GM20000 (cell line): Measurements from ENCODE around the gene HSBP1.

Experiments used
- DNase-seq: peaks from one replicate; pipeline ENCODE4 v3.0.0; 2012; ENCODE audit warnings: low spot score
- TF ChIP-seq, protein P1 (sequence below): IDR thresholded peaks from 2 replicates; pipeline ENCODE4 v1.5.1; 2012; ENCODE audit warnings: mild to moderate bottlenecking, control low read depth; ENCODE audit errors: extremely low read depth, missing control alignments

HSBP1 gene

DNA sequence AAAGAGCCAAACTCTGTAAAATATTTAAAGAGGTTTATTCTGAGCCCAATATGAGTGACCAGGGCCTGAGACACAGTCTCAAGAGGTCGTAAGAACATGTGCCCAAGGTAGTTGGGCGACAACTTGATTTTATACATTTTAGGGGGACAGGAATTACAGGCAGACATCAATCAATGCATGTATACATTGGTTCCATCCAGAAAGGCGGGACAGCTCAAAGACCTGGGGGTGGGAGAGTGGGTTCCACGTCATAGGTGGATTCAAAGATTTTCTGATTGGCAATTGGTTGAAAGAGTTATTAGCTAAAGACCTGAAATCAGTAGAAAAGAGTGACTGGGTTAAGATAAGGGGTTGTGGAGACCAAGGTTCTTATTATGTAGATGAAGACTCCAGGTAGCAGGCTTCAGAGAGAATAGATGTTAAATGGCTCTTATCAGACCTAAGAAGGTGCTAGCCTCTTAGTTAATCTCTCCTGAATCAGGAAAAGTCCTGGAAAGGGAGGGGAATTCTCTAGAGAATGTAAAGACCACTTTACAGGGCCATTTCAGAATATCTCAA lies 32.4 kb downstream of the HSBP1 start:
- TF ChIP-seq, protein P1, sequence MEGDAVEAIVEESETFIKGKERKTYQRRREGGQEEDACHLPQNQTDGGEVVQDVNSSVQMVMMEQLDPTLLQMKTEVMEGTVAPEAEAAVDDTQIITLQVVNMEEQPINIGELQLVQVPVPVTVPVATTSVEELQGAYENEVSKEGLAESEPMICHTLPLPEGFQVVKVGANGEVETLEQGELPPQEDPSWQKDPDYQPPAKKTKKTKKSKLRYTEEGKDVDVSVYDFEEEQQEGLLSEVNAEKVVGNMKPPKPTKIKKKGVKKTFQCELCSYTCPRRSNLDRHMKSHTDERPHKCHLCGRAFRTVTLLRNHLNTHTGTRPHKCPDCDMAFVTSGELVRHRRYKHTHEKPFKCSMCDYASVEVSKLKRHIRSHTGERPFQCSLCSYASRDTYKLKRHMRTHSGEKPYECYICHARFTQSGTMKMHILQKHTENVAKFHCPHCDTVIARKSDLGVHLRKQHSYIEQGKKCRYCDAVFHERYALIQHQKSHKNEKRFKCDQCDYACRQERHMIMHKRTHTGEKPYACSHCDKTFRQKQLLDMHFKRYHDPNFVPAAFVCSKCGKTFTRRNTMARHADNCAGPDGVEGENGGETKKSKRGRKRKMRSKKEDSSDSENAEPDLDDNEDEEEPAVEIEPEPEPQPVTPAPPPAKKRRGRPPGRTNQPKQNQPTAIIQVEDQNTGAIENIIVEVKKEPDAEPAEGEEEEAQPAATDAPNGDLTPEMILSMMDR = no peak

DNA sequence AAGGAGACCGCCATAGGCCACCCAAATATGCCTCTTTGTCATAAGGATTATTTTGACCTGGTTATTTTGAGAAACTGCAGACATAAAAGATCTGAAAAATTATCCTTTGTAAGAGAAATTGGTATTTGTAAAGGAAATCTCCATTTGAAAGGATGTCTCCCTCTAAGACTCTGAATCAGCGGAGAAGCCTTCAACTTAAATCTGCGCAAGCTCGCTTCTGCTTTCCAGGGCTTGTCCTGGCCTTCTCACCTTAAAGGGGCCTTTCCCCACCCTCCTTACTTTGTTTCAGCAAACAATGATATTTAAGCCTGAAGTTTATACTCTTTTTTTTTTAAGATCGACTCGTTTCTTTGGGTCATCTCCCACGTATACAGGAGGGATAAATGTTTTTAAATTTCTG lies 34.5 kb downstream of the HSBP1 start:
- TF ChIP-seq, protein P1 = no peak
- DNase-seq = no peak

More for the DNA sequence above, 32.4 kb downstream of the HSBP1 start:
- DNase-seq = no peak

DNA sequence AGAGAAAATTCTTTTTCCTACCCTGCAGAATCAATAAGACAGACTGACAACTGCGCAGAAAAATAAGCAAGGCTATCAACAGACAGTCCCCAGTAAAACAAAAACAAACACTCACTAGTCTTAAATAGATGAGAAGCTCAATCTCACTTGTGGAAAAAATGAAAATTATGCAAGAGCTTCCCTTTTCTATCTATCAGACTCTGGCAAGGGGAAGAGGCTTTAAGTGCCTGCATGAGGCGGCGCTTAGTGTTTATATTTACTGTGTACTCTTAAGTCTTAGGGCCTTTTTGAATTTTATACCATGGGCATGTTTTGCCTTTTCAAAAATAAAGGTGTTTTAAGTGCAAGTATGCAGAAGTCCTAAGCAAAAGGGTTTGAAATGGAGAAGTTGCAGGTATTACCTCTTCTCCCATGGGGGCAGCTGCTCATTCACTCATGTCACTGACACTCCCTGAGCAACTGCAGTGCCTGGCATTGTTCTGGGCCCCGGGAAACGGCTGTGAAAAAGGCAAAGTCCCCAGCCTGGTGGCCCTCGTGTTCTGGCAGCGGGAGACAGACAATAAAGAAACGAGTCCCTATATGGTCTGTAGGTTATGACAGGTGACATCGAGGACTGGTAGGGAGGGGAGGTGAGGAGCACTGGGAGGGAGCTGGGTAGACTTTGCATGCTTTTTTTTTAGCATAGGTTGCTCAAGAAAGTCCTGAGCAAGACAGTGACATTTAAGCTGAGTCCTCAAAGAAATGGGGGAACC lies 35.2 kb downstream of the HSBP1 start:
- no peak for DNase-seq
- TF ChIP-seq, protein P1 = no peak

DNA sequence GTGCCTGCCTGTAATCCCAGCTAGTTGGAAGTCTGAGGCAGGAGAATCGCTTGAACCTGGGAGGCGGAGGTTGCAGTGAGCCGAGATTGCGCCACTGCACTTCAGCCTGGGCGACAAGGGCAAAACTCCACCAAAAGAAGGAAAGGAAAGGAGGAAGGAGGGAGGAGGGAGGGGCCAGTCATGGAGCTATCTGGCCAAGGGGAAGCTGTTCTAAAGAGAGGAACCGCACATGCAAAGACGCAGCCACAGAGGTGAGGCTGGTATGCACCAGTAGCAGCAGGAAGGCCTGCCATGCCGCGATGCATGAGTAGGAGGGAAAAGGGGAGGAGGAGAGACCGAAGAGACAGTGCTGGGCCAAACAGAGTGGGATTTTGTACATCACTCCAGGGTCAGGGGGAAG lies 35.9 kb downstream of the HSBP1 start:
- TF ChIP-seq, protein P1 = no peak
- no peak for DNase-seq

DNA sequence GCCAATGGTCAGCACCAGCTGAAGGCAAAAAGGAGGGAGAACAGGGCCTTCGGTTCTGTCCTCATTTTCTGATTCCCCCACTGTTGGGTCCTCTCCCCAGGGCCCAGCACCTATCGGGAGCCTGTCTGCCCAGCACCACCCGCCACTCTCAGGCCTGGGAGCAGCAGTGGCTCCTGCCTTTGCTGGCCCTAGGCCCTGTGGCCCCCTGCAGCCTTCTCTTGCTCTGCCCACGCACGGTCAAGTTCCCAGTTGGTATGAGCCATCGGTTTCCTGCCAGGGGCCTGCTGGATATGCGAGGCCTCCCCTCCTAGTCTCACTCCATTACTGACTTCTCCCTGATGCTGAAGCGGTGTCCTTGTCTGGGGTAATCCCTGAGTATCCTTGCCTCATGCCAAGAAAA lies 37.5 kb downstream of the HSBP1 start:
- TF ChIP-seq, protein P1 = no peak
- no peak for DNase-seq

DNA sequence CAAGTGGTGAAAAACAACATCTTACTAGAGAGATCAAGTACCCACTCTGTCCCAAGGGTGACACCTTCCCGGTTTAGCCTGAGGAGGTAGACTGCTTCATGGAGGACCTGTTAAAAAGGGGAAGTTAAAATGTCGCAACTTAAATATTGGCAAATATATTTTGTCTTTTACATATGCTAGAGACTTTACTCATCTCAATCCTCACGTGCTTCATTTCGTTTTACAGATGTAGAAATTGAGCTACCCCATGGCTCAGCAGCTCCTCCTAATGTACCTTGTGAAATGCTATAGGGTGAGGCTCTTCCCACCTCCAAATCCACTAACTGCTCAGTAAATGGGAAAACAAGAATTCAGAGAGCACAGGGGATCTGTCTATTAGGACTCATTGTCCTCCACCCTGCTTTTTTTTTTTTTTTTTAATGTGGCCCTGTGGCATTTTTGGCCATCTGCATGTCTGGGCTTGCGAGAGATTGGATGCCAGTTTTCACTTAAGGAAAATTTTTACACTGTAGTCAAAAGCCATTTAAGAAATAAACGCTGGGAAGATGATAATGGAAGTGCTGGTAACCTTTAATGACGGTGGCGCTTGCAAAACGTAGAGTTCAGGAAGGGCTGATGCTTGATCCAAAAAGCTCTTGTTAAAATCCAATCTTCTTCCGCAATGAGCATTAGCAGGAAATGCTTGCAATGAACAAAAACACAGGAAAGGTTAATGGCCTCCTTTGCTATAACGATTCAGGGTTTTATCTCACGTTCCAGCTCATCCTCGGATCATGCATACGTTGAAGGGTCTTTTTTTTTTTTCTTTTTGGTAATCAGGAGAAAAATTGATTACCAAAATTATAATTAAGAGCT lies 39.8 kb downstream of the HSBP1 start:
- no peak for DNase-seq
- TF ChIP-seq, protein P1 = no peak

DNA sequence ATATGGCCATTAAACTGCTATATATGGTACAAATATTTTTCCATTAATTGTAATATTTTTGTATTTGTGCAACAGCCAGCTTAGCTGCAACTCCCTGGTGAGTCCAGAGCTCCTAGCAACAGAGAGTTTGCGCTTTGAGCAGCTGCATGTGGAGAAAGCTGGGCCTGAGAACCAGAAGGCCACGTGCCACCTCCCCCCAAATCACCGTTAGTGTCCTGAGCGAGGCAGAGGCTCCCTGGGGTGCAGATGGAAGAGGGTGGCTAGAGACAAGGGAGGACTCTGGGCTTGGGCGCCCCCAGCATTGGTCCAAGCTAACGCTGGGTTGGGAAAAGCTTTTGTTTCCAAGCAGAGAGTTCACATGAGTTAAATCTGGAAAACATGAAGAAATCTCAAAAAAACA lies 41.6 kb downstream of the HSBP1 start:
- no peak for DNase-seq
- TF ChIP-seq, protein P1 = no peak
